Measurements from ENCODE around the gene CNTNAP2.

DNA sequence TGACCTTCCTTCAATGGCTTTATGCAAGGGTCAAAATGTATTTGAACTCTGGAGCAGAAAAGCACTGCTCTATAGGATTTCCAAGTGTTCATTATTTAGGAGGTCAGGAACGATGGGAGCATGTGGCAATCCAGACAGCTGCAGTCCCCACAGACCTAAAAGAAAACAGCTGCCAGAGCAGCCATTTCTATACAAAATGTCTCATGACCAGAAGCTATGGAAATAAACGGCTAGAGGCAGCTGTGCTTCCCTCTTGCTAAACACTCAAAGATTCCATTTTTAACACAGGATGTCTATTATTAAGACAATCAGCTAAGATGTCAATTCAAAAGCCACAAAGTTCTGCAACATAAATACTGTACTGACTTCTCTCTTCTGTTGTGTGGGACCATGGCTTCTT, 1594.8 kb downstream of the CNTNAP2 start:
- TF ChIP-seq THAP11 (CRISPR knock-in tag; IDR thresholded peaks at IDR 0.05) = no peak
- TF ChIP-seq KLF9 (CRISPR knock-in tag; IDR thresholded peaks at IDR 0.05; ENCODE audit: low read depth) = no peak
- no peak for TF ChIP-seq NFE2L1 (CRISPR knock-in tag; IDR thresholded peaks at IDR 0.05; ENCODE audit: borderline replicate concordance)
- no peak for TF ChIP-seq ZNF24 (IDR thresholded peaks at IDR 0.05)
- no peak for TF ChIP-seq MTF1 (CRISPR knock-in tag; IDR thresholded peaks at IDR 0.05)
- TF ChIP-seq, protein P1, sequence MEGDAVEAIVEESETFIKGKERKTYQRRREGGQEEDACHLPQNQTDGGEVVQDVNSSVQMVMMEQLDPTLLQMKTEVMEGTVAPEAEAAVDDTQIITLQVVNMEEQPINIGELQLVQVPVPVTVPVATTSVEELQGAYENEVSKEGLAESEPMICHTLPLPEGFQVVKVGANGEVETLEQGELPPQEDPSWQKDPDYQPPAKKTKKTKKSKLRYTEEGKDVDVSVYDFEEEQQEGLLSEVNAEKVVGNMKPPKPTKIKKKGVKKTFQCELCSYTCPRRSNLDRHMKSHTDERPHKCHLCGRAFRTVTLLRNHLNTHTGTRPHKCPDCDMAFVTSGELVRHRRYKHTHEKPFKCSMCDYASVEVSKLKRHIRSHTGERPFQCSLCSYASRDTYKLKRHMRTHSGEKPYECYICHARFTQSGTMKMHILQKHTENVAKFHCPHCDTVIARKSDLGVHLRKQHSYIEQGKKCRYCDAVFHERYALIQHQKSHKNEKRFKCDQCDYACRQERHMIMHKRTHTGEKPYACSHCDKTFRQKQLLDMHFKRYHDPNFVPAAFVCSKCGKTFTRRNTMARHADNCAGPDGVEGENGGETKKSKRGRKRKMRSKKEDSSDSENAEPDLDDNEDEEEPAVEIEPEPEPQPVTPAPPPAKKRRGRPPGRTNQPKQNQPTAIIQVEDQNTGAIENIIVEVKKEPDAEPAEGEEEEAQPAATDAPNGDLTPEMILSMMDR (CRISPR knock-in tag; IDR thresholded peaks at IDR 0.05) = no peak
- TF ChIP-seq, protein P2, sequence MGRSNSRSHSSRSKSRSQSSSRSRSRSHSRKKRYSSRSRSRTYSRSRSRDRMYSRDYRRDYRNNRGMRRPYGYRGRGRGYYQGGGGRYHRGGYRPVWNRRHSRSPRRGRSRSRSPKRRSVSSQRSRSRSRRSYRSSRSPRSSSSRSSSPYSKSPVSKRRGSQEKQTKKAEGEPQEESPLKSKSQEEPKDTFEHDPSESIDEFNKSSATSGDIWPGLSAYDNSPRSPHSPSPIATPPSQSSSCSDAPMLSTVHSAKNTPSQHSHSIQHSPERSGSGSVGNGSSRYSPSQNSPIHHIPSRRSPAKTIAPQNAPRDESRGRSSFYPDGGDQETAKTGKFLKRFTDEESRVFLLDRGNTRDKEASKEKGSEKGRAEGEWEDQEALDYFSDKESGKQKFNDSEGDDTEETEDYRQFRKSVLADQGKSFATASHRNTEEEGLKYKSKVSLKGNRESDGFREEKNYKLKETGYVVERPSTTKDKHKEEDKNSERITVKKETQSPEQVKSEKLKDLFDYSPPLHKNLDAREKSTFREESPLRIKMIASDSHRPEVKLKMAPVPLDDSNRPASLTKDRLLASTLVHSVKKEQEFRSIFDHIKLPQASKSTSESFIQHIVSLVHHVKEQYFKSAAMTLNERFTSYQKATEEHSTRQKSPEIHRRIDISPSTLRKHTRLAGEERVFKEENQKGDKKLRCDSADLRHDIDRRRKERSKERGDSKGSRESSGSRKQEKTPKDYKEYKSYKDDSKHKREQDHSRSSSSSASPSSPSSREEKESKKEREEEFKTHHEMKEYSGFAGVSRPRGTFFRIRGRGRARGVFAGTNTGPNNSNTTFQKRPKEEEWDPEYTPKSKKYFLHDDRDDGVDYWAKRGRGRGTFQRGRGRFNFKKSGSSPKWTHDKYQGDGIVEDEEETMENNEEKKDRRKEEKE (IDR thresholded peaks at IDR 0.05) = no peak
